Esophagus squamous epithelium (tissue), 5 donors: ENCODE measurements around the gene HHATL. TPM values are rescaled to one million over a fixed set of nuclear protein-coding genes. Genes with fewer than 3 reads are reported as not detected.

Source experiments
- DNase-seq: peaks from one replicate; lab custom pipeline; 2025; lab: John Stamatoyannopoulos, UW
- H3K27ac ChIP-seq, 4 donors: fragments of 200-600 bp; sonication (generic); one replicate each; pipeline ENCODE4 v1.5.1; 2016 to 2019; ENCODE audit warnings: mild to moderate bottlenecking in 1 of 4
- H3K27me3 ChIP-seq, 4 donors: fragments of 200-600 bp; sonication (generic); 1 replicate in 3 of 4; 2 replicates in 1 of 4; pipeline versions ENCODE4 v1.5.1 to v1.6.0; 2017 to 2021; ENCODE audit warnings: antibody characterized with exemption in 1 of 4
- H3K36me3 ChIP-seq, 3 donors: fragments of 200-600 bp; sonication (generic); one replicate each; pipeline ENCODE4 v1.5.1; 2016 to 2019
- H3K4me1 ChIP-seq, 3 donors: fragments of 200-600 bp; sonication (generic); one replicate each; pipeline ENCODE4 v1.5.1; 2017 to 2019
- H3K4me3 ChIP-seq, 4 donors: fragments of 200-600 bp; sonication (generic); 1 replicate in 3 of 4; 2 replicates in 1 of 4; pipeline ENCODE4 v1.5.1; 2016 to 2019; ENCODE audit warnings: mild to moderate bottlenecking in 2 of 4, moderate library complexity in 1 of 4
- H3K9me3 ChIP-seq, 3 donors: fragments of 200-600 bp; sonication (generic); one replicate each; pipeline ENCODE4 v1.5.1; 2016 to 2019
- CTCF ChIP-seq, 6 experiments: fragments of 450-650 bp in 4 of 6; fragments of 200-600 bp in 2 of 6; sonication (generic) in 2 of 6; IDR thresholded peaks; one replicate each; pipeline ENCODE4 v1.5.1; 2016 to 2019; ENCODE audit warnings: antibody characterized with exemption in 6 of 6, mild to moderate bottlenecking in 4 of 6, moderate library complexity in 4 of 6
- POLR2A ChIP-seq, 4 donors: fragments of 450-650 bp; IDR thresholded peaks; one replicate each; pipeline ENCODE4 v1.6.1; 2017; ENCODE audit warnings: antibody characterized with exemption in 4 of 4, mild to moderate bottlenecking in 4 of 4, moderate library complexity in 3 of 4
- WGBS, 2 donors: methylation state at CpG; one replicate each; pipeline ENCODE4 v1.1.5; 2018; 5-methylcytosine and 5-hydroxymethylcytosine counted together
- intact Hi-C: fragments of 100-400 bp; cut with DNase I; formaldehyde crosslinking; loops from one replicate; pipeline ENCODE4 v1.15.0; 2022
- total RNA-seq, 4 donors: library from RNA; depleted of rRNA; stranded (reverse); fragments of >200 nt; gene quantifications; one replicate each; pipeline ENCODE4 v1.1.0, GENCODE V29; 2016
- donor health status: DM: yes; HTN: yes; CAD: no.

Gene HHATL
- total RNA-seq, 4 donors from 2014 or later: not detected

GRCh38 chr3:42673082-42673481, 29.5 kb downstream of the HHATL start:
- TF ChIP-seq POLR2A (IDR thresholded peaks at IDR 0.05): no peak
- no peak for TF ChIP-seq CTCF (IDR thresholded peaks at IDR 0.05)
- peaks cover 0 to 3% (median 0%) of the 10 kb centered on the region in 4 donors for H3K27me3 ChIP-seq
- no peak overlapping the region for H3K27ac ChIP-seq
- intact Hi-C loops: no loop called here
- peaks cover 0 to 4% (median 0%) of the 10 kb centered on the region in 3 donors for H3K9me3 ChIP-seq
- peaks cover 0 to 16% (median 0%) of the 10 kb centered on the region in 3 donors for H3K4me1 ChIP-seq
- H3K4me3 ChIP-seq: no peak overlapping the region
- no peak for DNase-seq
- H3K36me3 ChIP-seq: no peaks in the 10 kb centered on the region

GRCh38 chr3:42672515-42672914, 30.1 kb downstream of the HHATL start:
- no peak for TF ChIP-seq CTCF (IDR thresholded peaks at IDR 0.05)
- TF ChIP-seq POLR2A (IDR thresholded peaks at IDR 0.05): no peak
- Histone ChIP-seq H3K4me1 (peaks cover 0 to 21% (median 0%) of the 10 kb centered on the region in 3 donors), H3K9me3 (peaks cover 0 to 4% (median 0%) of the 10 kb centered on the region in 3 donors), H3K4me3 (no peak overlapping the region), H3K36me3 (no peaks in the 10 kb centered on the region), H3K27me3 (peaks cover 0 to 3% (median 0%) of the 10 kb centered on the region in 4 donors), H3K27ac (no peak overlapping the region)
- no peak for DNase-seq
- 56 to 68% methylated on average over 1 of the region's 1 CpG for WGBS, 2 donors
- intact Hi-C loops: no loop called here

- Histone ChIP-seq H3K4me1 (peaks cover 6 to 40% (median 11%) of the 10 kb centered on the region in 3 donors), H3K27ac (peak overlapping the region in 2 of 4 donors; percentile 2 to 29), H3K36me3 (no peaks in the 10 kb centered on the region), H3K27me3 (peaks cover 0 to 3% (median 0%) of the 10 kb centered on the region in 4 donors), H3K9me3 (no peaks in the 10 kb centered on the region), H3K4me3 (no peak overlapping the region)
- 83% methylated on average over 1 of the region's 1 CpG for WGBS, 2 donors
- intact Hi-C loops: no loop called here
- no peak for DNase-seq
- no peak for TF ChIP-seq CTCF (IDR thresholded peaks at IDR 0.05)
- no peak for TF ChIP-seq POLR2A (IDR thresholded peaks at IDR 0.05)
Measured at GRCh38 chr3:42670670-42671069, 31.9 kb downstream of the HHATL start.

GRCh38 chr3:42670051-42670576, 32.5 kb downstream of the HHATL start:
- DNase-seq: no peak
- TF ChIP-seq POLR2A (IDR thresholded peaks at IDR 0.05) (no peak), CTCF (IDR thresholded peaks at IDR 0.05) (no peak)
- 63 to 70% methylated on average over 4 to 5 of the region's 7 CpGs for WGBS, 2 donors

GRCh38 chr3:42668793-42669217, 33.8 kb downstream of the HHATL start:
- Histone ChIP-seq H3K4me3 (no peak overlapping the region), H3K36me3 (no peaks in the 10 kb centered on the region), H3K4me1 (peaks cover 10 to 50% (median 13%) of the 10 kb centered on the region in 3 donors), H3K9me3 (no peaks in the 10 kb centered on the region), H3K27ac (no peak overlapping the region), H3K27me3 (peaks cover 0 to 3% (median 0%) of the 10 kb centered on the region in 4 donors)
- TF ChIP-seq POLR2A (IDR thresholded peaks at IDR 0.05) (no peak), CTCF (IDR thresholded peaks at IDR 0.05) (no peak)
- no peak for DNase-seq
- intact Hi-C loops: no loop called here
- WGBS, 2 donors: 35 to 45% methylated on average over 2 of the region's 4 CpGs

More at GRCh38 chr3:42670051-42670576, 32.5 kb downstream of the HHATL start:
- no peak overlapping the region for H3K4me3 ChIP-seq
- peak overlapping the region in 2 of 4 donors; percentile 2 to 29 for H3K27ac ChIP-seq
- no peaks in the 10 kb centered on the region for H3K9me3 ChIP-seq
- H3K36me3 ChIP-seq: no peaks in the 10 kb centered on the region
- intact Hi-C loops: no loop called here
- peaks cover 10 to 45% (median 13%) of the 10 kb centered on the region in 3 donors for H3K4me1 ChIP-seq
- H3K27me3 ChIP-seq: peaks cover 0 to 3% (median 0%) of the 10 kb centered on the region in 4 donors
